ENCODE results near the gene NDRG2.
A peak's percentile ranks its signal among the peaks of the same experiment; 100 is the strongest.

Gene NDRG2

GRCh38 chr14:20978687-20979086 lies 46.2 kb downstream of the NDRG2 start:
- H3K4me1 ChIP-seq (ENCODE audit: insufficient read depth, low read length) = no peaks in the 10 kb centered on the region
- H3K4me3 ChIP-seq (ENCODE audit: low read length) = no peak overlapping the region
- no peak overlapping the region for H2AFZ ChIP-seq (ENCODE audit: low read depth, low read length)
- H3K27me3 ChIP-seq (ENCODE audit: insufficient read depth, low read length) = peaks cover 14% of the 10 kb centered on the region
- H3K36me3 ChIP-seq (ENCODE audit: insufficient read depth, low read length) = no peaks in the 10 kb centered on the region
- H3K9me3 ChIP-seq (ENCODE audit: low read length) = no peaks in the 10 kb centered on the region

GRCh38 chr14:20976291-20976690 lies 48.6 kb downstream of the NDRG2 start:
- Histone ChIP-seq H3K9me3 (ENCODE audit: low read length) (no peaks in the 10 kb centered on the region), H3K4me3 (ENCODE audit: low read length) (no peak overlapping the region), H3K27me3 (ENCODE audit: insufficient read depth, low read length) (peaks cover 14% of the 10 kb centered on the region), H3K36me3 (ENCODE audit: insufficient read depth, low read length) (no peaks in the 10 kb centered on the region), H3K4me1 (ENCODE audit: insufficient read depth, low read length) (peaks cover 4% of the 10 kb centered on the region), H2AFZ (ENCODE audit: low read depth, low read length) (no peak overlapping the region)

GRCh38 chr14:20973501-20973900 lies 51.4 kb downstream of the NDRG2 start:
- H3K27me3 ChIP-seq (ENCODE audit: insufficient read depth, low read length) = peaks cover 8% of the 10 kb centered on the region
- H3K9me3 ChIP-seq (ENCODE audit: low read length) = no peaks in the 10 kb centered on the region
- H3K36me3 ChIP-seq (ENCODE audit: insufficient read depth, low read length) = no peaks in the 10 kb centered on the region
- no peak overlapping the region for H3K4me3 ChIP-seq (ENCODE audit: low read length)
- H2AFZ ChIP-seq (ENCODE audit: low read depth, low read length) = no peak overlapping the region
- H3K4me1 ChIP-seq (ENCODE audit: insufficient read depth, low read length) = peaks cover 4% of the 10 kb centered on the region

GRCh38 chr14:20971705-20972021 lies 53.2 kb downstream of the NDRG2 start:
- Histone ChIP-seq H3K27me3 (ENCODE audit: insufficient read depth, low read length) (peaks cover 3% of the 10 kb centered on the region), H3K4me3 (ENCODE audit: low read length) (peak overlapping the region; percentile 48), H3K36me3 (ENCODE audit: insufficient read depth, low read length) (no peaks in the 10 kb centered on the region), H3K9me3 (ENCODE audit: low read length) (no peaks in the 10 kb centered on the region), H2AFZ (ENCODE audit: low read depth, low read length) (peak overlapping the region; percentile 94), H3K4me1 (ENCODE audit: insufficient read depth, low read length) (peaks cover 4% of the 10 kb centered on the region)

- Histone ChIP-seq H3K9me3 (ENCODE audit: low read length) (no peaks in the 10 kb centered on the region), H2AFZ (ENCODE audit: low read depth, low read length) (peak overlapping the region; percentile 94), H3K36me3 (ENCODE audit: insufficient read depth, low read length) (no peaks in the 10 kb centered on the region), H3K4me1 (ENCODE audit: insufficient read depth, low read length) (peaks cover 4% of the 10 kb centered on the region), H3K27me3 (ENCODE audit: insufficient read depth, low read length) (peaks cover 3% of the 10 kb centered on the region), H3K4me3 (ENCODE audit: low read length) (peak overlapping the region; percentile 48)
Observed at GRCh38 chr14:20970983-20971704, 53.7 kb downstream of the NDRG2 start.

- Histone ChIP-seq H3K9me3 (ENCODE audit: low read length) (no peaks in the 10 kb centered on the region), H3K4me1 (ENCODE audit: insufficient read depth, low read length) (peaks cover 4% of the 10 kb centered on the region), H3K27me3 (ENCODE audit: insufficient read depth, low read length) (peaks cover 3% of the 10 kb centered on the region), H2AFZ (ENCODE audit: low read depth, low read length) (peak overlapping the region; percentile 94), H3K4me3 (ENCODE audit: low read length) (peak overlapping the region; percentile 48), H3K36me3 (ENCODE audit: insufficient read depth, low read length) (no peaks in the 10 kb centered on the region)
Observed at GRCh38 chr14:20970647-20970982, 54.2 kb downstream of the NDRG2 start.

GRCh38 chr14:20969336-20969735 lies 55.5 kb downstream of the NDRG2 start:
- Histone ChIP-seq H3K4me1 (ENCODE audit: insufficient read depth, low read length) (peaks cover 4% of the 10 kb centered on the region), H3K4me3 (ENCODE audit: low read length) (no peak overlapping the region), H3K27me3 (ENCODE audit: insufficient read depth, low read length) (peaks cover 3% of the 10 kb centered on the region), H3K9me3 (ENCODE audit: low read length) (no peaks in the 10 kb centered on the region), H3K36me3 (ENCODE audit: insufficient read depth, low read length) (no peaks in the 10 kb centered on the region), H2AFZ (ENCODE audit: low read depth, low read length) (no peak overlapping the region)

All from neuron (in vitro differentiated cells).